Measurements from ENCODE around the gene PRDM16. TPM values are rescaled to one million over a fixed set of nuclear protein-coding genes. Genes with fewer than 3 reads are reported as not detected.

PRDM16 gene
- total and polyA plus RNA-seq, 2 of the 13 experiments (the other 11 are each of a cell fraction or from before 2014, with no cell fraction given): 0.15 to 0.81 TPM

- TF ChIP-seq ZBTB34 (CRISPR knock-in tag; IDR thresholded peaks at IDR 0.05) (peak; percentile 78; the same call in 1 of the 2 replicates), ZBTB39 (CRISPR knock-in tag; IDR thresholded peaks at IDR 0.05) (0 out of 2 replicates have a peak, but pooled peaks have one; percentile 63), LCORL (IDR thresholded peaks at IDR 0.05) (no peak), LCORL (CRISPR knock-in tag; IDR thresholded peaks at IDR 0.05) (no peak; the same call in 1 of the 2 replicates), EHMT2 (IDR thresholded peaks at IDR 0.05; ENCODE audit: borderline replicate concordance, low read depth, low read length) (no peak), HDAC2 (CRISPR knock-in tag; IDR thresholded peaks at IDR 0.05) (0 out of 2 replicates have a peak, but pooled peaks have one; percentile 21), EZH2 (conservative IDR thresholded peaks at IDR 0.05; ENCODE audit: low read depth, low read length) (no peak), FOXC1 (CRISPR knock-in tag; IDR thresholded peaks at IDR 0.05; ENCODE audit: borderline replicate concordance) (no peak; the same call in 1 of the 2 replicates), ZNF589 (CRISPR knock-in tag; conservative IDR thresholded peaks at IDR 0.05) (0 out of 2 replicates have a peak, but pooled peaks have one; percentile 50), USF2 (IDR thresholded peaks at IDR 0.05; ENCODE audit: low read depth, low read length) (0 out of 2 replicates have a peak, but pooled peaks have one; percentile 23), USF2 (CRISPR knock-in tag; IDR thresholded peaks at IDR 0.05; ENCODE audit: borderline replicate concordance) (no peak), ZFP36 (IDR thresholded peaks at IDR 0.05; ENCODE audit: borderline replicate concordance, low read depth, low read length, partially characterized antibody) (no peak), RBFOX2 (IDR thresholded peaks at IDR 0.05; ENCODE audit: low read depth, low read length) (peak; percentile 72), HNRNPLL (IDR thresholded peaks at IDR 0.05; ENCODE audit: low read depth, low read length, poor library complexity, severe bottlenecking) (peak; percentile 34), ZNF280D (CRISPR knock-in tag; IDR thresholded peaks at IDR 0.05) (0 out of 2 replicates have a peak, but pooled peaks have one; percentile 19), SMC3 (IDR thresholded peaks at IDR 0.05; ENCODE audit: low read length) (no peak), ZNF3 (CRISPR knock-in tag; IDR thresholded peaks at IDR 0.05) (no peak), ARID3A (IDR thresholded peaks at IDR 0.05; ENCODE audit: low read depth, low read length) (no peak)
Measured at GRCh38 chr1:3323021-3323795, 254.2 kb downstream of the PRDM16 start (continued).
